ENCODE data around the gene MED12L. TPM values are rescaled to one million over a fixed set of nuclear protein-coding genes. Genes with fewer than 3 reads are reported as not detected.
A peak's percentile ranks its signal among the peaks of the same experiment; 100 is the strongest.

Gene MED12L
- total and polyA plus RNA-seq, 2 experiments from 2014 or later, result 0.07 to 2.7 TPM

DNA sequence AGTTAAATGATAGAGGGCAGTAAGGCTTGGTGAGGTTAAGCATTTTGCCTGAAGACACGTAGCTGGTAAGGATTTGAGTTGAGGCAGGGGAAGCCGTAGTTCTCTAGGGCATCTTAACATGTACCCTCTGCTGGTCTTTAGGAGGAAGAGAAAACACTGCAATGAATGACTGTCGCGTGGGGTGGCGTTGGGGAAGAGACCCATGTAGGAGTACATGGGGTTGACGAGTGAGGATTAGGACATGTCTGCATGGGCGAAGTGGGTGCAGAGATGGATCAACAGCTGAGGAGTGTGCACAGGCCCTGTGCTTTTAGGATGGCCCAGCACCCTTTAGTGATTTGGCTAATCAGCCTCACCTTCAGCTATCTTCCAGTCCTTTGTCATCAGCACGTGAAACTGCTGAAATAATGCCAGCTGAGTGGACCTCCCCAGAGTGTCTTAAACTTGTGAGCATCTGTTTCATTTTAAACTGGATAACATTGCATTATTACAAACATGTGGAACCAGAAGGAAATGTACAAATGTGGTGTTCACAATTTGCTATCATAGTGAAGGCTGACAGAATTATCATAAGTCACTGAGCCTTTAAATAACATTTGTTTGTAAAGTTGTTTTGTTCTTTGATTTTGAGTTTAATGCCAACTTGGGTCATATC is 177.5 kb downstream of the MED12L start:
- peaks cover 21% of the 10 kb centered on the region for H3K4me1 ChIP-seq (ENCODE audit: insufficient read depth)
- TF ChIP-seq EZH2phosphoT487 (IDR thresholded peaks at IDR 0.05; ENCODE audit: low read depth, severe bottlenecking, unreplicated experiment) (no peak), EZH2 (IDR thresholded peaks at IDR 0.05; ENCODE audit: borderline replicate concordance) (no peak)
- TF ChIP-seq, protein P1, sequence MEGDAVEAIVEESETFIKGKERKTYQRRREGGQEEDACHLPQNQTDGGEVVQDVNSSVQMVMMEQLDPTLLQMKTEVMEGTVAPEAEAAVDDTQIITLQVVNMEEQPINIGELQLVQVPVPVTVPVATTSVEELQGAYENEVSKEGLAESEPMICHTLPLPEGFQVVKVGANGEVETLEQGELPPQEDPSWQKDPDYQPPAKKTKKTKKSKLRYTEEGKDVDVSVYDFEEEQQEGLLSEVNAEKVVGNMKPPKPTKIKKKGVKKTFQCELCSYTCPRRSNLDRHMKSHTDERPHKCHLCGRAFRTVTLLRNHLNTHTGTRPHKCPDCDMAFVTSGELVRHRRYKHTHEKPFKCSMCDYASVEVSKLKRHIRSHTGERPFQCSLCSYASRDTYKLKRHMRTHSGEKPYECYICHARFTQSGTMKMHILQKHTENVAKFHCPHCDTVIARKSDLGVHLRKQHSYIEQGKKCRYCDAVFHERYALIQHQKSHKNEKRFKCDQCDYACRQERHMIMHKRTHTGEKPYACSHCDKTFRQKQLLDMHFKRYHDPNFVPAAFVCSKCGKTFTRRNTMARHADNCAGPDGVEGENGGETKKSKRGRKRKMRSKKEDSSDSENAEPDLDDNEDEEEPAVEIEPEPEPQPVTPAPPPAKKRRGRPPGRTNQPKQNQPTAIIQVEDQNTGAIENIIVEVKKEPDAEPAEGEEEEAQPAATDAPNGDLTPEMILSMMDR (IDR thresholded peaks at IDR 0.05; ENCODE audit: poor library complexity), result no peak
- no peaks in the 10 kb centered on the region for H4K20me1 ChIP-seq (ENCODE audit: insufficient read depth, poor library complexity, severe bottlenecking)
- H3K27ac ChIP-seq, result peak overlapping the region; percentile 21
- H3K27me3 ChIP-seq, result no peaks in the 10 kb centered on the region
- H3K79me2 ChIP-seq, result no peaks in the 10 kb centered on the region
- no peak overlapping the region for H3K4me3 ChIP-seq
- 49% methylated on average over 8 of the region's 8 CpGs for WGBS (ENCODE audit: low lambda C conversion rate, missing lambda C conversion rate)
- no peaks in the 10 kb centered on the region for H3K9me2 ChIP-seq (replicated peaks; ENCODE audit: insufficient read depth)
- peak overlapping the region; percentile 29 for H3K4me2 ChIP-seq
- no peak for DNase-seq (ENCODE audit: low spot score)
- H2AFZ ChIP-seq, result no peak overlapping the region
- no peaks in the 10 kb centered on the region for H3K9me3 ChIP-seq (ENCODE audit: low read depth)
- no peaks in the 10 kb centered on the region for H3K36me3 ChIP-seq (replicated peaks; ENCODE audit: insufficient read depth, low read depth)

DNA sequence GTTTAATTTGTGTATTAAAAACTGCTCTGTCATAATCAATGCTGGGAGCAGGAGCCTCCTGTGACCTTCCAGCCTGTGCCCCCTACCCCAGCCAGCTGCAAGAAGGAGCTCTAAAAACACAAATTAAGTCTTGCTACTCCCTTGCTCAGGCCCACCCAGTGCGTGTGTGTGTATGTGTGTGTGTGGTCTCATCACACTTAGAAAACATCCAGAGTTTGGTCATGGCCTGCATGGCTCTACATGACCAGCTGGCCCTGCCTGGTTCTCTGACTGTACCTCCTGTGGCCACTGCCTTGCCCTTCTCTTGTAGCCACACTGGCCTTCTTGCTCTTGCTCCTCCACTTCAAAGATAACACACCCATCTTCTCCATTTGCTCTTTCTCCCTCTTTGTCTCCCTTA is 179.1 kb downstream of the MED12L start:
- 89% methylated on average over 1 of the region's 1 CpG for WGBS (ENCODE audit: low lambda C conversion rate, missing lambda C conversion rate)
- no peaks in the 10 kb centered on the region for H3K9me2 ChIP-seq (replicated peaks; ENCODE audit: insufficient read depth)
- H3K27ac ChIP-seq, result no peak overlapping the region
- H3K79me2 ChIP-seq, result no peaks in the 10 kb centered on the region
- TF ChIP-seq, protein P1 (IDR thresholded peaks at IDR 0.05; ENCODE audit: poor library complexity), result no peak
- TF ChIP-seq EZH2phosphoT487 (IDR thresholded peaks at IDR 0.05; ENCODE audit: low read depth, severe bottlenecking, unreplicated experiment) (no peak), EZH2 (IDR thresholded peaks at IDR 0.05; ENCODE audit: borderline replicate concordance) (no peak)
- H3K4me2 ChIP-seq, result no peak overlapping the region
- no peaks in the 10 kb centered on the region for H3K9me3 ChIP-seq (ENCODE audit: low read depth)
- no peaks in the 10 kb centered on the region for H3K36me3 ChIP-seq (replicated peaks; ENCODE audit: insufficient read depth, low read depth)
- no peaks in the 10 kb centered on the region for H3K27me3 ChIP-seq
- H3K4me1 ChIP-seq (ENCODE audit: insufficient read depth), result peaks cover 13% of the 10 kb centered on the region
- H4K20me1 ChIP-seq (ENCODE audit: insufficient read depth, poor library complexity, severe bottlenecking), result no peaks in the 10 kb centered on the region
- H3K4me3 ChIP-seq, result no peak overlapping the region
- no peak overlapping the region for H2AFZ ChIP-seq
- DNase-seq (ENCODE audit: low spot score), result no peak

DNA sequence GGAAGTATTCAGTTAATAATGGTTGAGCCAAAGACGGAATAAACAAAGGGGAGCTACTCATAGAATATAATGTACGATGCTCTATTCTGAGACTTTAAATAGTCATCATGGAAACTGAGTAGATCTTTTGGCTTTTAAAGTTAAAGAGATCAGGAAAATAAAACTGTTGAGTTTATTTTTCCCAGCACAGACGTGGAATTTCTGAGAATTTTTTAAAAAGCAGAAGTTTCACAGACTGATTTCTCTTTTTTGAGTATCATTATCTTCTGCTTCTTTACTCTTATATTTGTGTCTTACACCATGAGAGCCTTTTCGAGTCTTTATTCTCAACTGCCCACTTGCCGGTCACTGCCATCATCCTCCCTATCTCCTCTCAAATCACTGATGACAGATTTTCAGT is 179.7 kb downstream of the MED12L start:
- no peaks in the 10 kb centered on the region for H3K36me3 ChIP-seq (replicated peaks; ENCODE audit: insufficient read depth, low read depth)
- H3K79me2 ChIP-seq, result no peaks in the 10 kb centered on the region
- no peak overlapping the region for H2AFZ ChIP-seq
- 83% methylated on average over 5 of the region's 5 CpGs for WGBS (ENCODE audit: low lambda C conversion rate, missing lambda C conversion rate)
- H3K27ac ChIP-seq, result no peak overlapping the region
- peaks cover 8% of the 10 kb centered on the region for H3K4me1 ChIP-seq (ENCODE audit: insufficient read depth)
- no peaks in the 10 kb centered on the region for H3K9me3 ChIP-seq (ENCODE audit: low read depth)
- no peaks in the 10 kb centered on the region for H4K20me1 ChIP-seq (ENCODE audit: insufficient read depth, poor library complexity, severe bottlenecking)
- no peaks in the 10 kb centered on the region for H3K9me2 ChIP-seq (replicated peaks; ENCODE audit: insufficient read depth)
- no peak overlapping the region for H3K4me2 ChIP-seq
- TF ChIP-seq, protein P1 (IDR thresholded peaks at IDR 0.05; ENCODE audit: poor library complexity), result no peak
- no peak for TF ChIP-seq EZH2 (IDR thresholded peaks at IDR 0.05; ENCODE audit: borderline replicate concordance)
- TF ChIP-seq EZH2phosphoT487 (IDR thresholded peaks at IDR 0.05; ENCODE audit: low read depth, severe bottlenecking, unreplicated experiment), result no peak
- no peak overlapping the region for H3K4me3 ChIP-seq
- no peaks in the 10 kb centered on the region for H3K27me3 ChIP-seq
- no peak for DNase-seq (ENCODE audit: low spot score)
